GM19238 (cell line): ENCODE data around the gene TIRAP.
"Not testable (repeated sequence)": the region's sequence is repeated elsewhere in the genome, so short reads cannot be mapped to it uniquely, and the experiment has no call there.

ENCODE experiments used
- DNase-seq: peaks from one replicate; pipeline ENCODE4 v3.0.0; 2011; ENCODE audit warnings: low spot score; ENCODE audit not compliant: insufficient read length

Gene TIRAP

GRCh38 chr11:126284829-126285228 lies 1.9 kb downstream of the TIRAP start:
- DNase-seq, result peak; percentile 35

- no peak for DNase-seq
Observed at GRCh38 chr11:126288237-126288636, 5.3 kb downstream of the TIRAP start.

- no peak for DNase-seq
Observed at GRCh38 chr11:126290887-126291286, 8.0 kb downstream of the TIRAP start.

GRCh38 chr11:126293726-126294125 lies 10.8 kb downstream of the TIRAP start:
- DNase-seq, result no peak

- DNase-seq, result no peak
Observed at GRCh38 chr11:126297004-126297403, 14.1 kb downstream of the TIRAP start.

GRCh38 chr11:126303623-126304456 lies 20.9 kb downstream of the TIRAP start, which contains the start of gene DCPS:
Gene DCPS (plus strand): TSS chr11:126304060. CDS start chr11:126304081, 21 bp downstream.
- DNase-seq, result peak; percentile 90

- DNase-seq, result no peak
Observed at GRCh38 chr11:126304457-126305075, 21.7 kb downstream of the TIRAP start.

GRCh38 chr11:126305699-126306098 lies 22.8 kb downstream of the TIRAP start:
- peak; percentile 58 for DNase-seq

- DNase-seq, result no peak
Observed at GRCh38 chr11:126307706-126308105, 24.8 kb downstream of the TIRAP start.

GRCh38 chr11:126308271-126308671 lies 25.4 kb downstream of the TIRAP start:
- no peak for DNase-seq

- DNase-seq, result not testable (repeated sequence)
Observed at GRCh38 chr11:126308771-126309170, 25.9 kb downstream of the TIRAP start.

- no peak for DNase-seq
Observed at GRCh38 chr11:126310200-126310991, 27.5 kb downstream of the TIRAP start.

GRCh38 chr11:126310992-126311310 lies 28.1 kb downstream of the TIRAP start:
- DNase-seq, result no peak

- DNase-seq, result peak; percentile 19
Observed at GRCh38 chr11:126311401-126312291, 28.8 kb downstream of the TIRAP start.

- DNase-seq, result no peak
Observed at GRCh38 chr11:126312961-126313360, 30.1 kb downstream of the TIRAP start.

GRCh38 chr11:126313826-126314225 lies 30.9 kb downstream of the TIRAP start:
- no peak for DNase-seq

GRCh38 chr11:126317432-126317755 lies 34.5 kb downstream of the TIRAP start:
- DNase-seq, result no peak

- DNase-seq, result no peak
Observed at GRCh38 chr11:126317756-126318573, 35.1 kb downstream of the TIRAP start.

- DNase-seq, result no peak
Observed at GRCh38 chr11:126318574-126319373, 35.9 kb downstream of the TIRAP start.

- DNase-seq, result no peak
Observed at GRCh38 chr11:126319374-126319740, 36.5 kb downstream of the TIRAP start.
